ENCODE data around the gene CAST. TPM values are rescaled to one million over a fixed set of nuclear protein-coding genes. Genes with fewer than 3 reads are reported as not detected.

CAST gene, protein sequence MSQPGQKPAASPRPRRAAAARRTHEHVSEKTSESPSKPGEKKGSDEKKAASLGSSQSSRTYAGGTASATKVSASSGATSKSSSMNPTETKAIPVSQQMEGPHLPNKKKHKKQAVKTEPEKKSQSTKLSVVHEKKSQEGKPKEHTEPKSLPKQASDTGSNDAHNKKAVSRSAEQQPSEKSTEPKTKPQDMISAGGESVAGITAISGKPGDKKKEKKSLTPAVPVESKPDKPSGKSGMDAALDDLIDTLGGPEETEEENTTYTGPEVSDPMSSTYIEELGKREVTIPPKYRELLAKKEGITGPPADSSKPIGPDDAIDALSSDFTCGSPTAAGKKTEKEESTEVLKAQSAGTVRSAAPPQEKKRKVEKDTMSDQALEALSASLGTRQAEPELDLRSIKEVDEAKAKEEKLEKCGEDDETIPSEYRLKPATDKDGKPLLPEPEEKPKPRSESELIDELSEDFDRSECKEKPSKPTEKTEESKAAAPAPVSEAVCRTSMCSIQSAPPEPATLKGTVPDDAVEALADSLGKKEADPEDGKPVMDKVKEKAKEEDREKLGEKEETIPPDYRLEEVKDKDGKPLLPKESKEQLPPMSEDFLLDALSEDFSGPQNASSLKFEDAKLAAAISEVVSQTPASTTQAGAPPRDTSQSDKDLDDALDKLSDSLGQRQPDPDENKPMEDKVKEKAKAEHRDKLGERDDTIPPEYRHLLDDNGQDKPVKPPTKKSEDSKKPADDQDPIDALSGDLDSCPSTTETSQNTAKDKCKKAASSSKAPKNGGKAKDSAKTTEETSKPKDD
- 10 to 100 TPM; 33.5 to 36.2 TPM for total RNA-seq
- 35.6 TPM for polyA plus RNA-seq (2013, experiment 1 of 2)
- polyA plus RNA-seq (2013, experiment 2 of 2), result 35.5 TPM
- long read RNA-seq, experiment 1, full-length matches to known transcripts, result 2 of 19 reads
- long read RNA-seq, experiment 1, partial matches to known transcripts, result 9 of 19 reads
- long read RNA-seq, experiment 1, other reads (novel, unspliced or antisense), result 8 of 19 reads
- long read RNA-seq, experiment 2, full-length matches to known transcripts, result 28 of 79 reads
- long read RNA-seq, experiment 2, partial matches to known transcripts, result 9 of 79 reads
- long read RNA-seq, experiment 2, other reads (novel, unspliced or antisense), result 42 of 79 reads
- long read RNA-seq, experiment 3, full-length matches to known transcripts, result 24 of 58 reads
- long read RNA-seq, experiment 3, partial matches to known transcripts, result 12 of 58 reads
- long read RNA-seq, experiment 3, other reads (novel, unspliced or antisense), result 22 of 58 reads
- long read RNA-seq, experiment 4, full-length matches to known transcripts, result 8 of 24 reads
- long read RNA-seq, experiment 4, partial matches to known transcripts, result 10 of 24 reads
- long read RNA-seq, experiment 4, other reads (novel, unspliced or antisense), result 6 of 24 reads

GRCh38 chr5:96661855-96662724 lies at the start of gene CAST:
Gene CAST (plus strand): TSS chr5:96662376. CDS start chr5:96662423, 47 bp downstream.
- peak within 1 kb of the TSS; percentile 82 for H3K4me3 ChIP-seq (ENCODE audit: low read length)
- peak within 1 kb of the TSS; percentile 82 for H3K27ac Mint-ChIP-seq
- H3K9me3 ChIP-seq (ENCODE audit: control insufficient read depth, low read length), result no peaks in the 10 kb centered on the region
- peak; percentile 95 for DNase-seq
- no peaks in the 10 kb centered on the region for H3K36me3 ChIP-seq (ENCODE audit: control insufficient read depth, insufficient read depth, low read length)
- H3K4me3 Mint-ChIP-seq, result peak within 1 kb of the TSS; percentile 79
- peaks cover 79% of the 10 kb centered on the region for H3K27me3 Mint-ChIP-seq (ENCODE audit: insufficient read depth)
- H3K9ac ChIP-seq (ENCODE audit: extremely low read depth, low read length, poor library complexity, severe bottlenecking), result no peak within 1 kb of the TSS
- H3K27ac ChIP-seq (ENCODE audit: low read depth, low read length), result no peak within 1 kb of the TSS
- WGBS, 2 experiments (ENCODE audit: insufficient coverage in 1 of 2, insufficient read length in 1 of 2), result 0 to 2% methylated on average over 9 to 75 of the region's 75 CpGs
- no peaks in the 10 kb centered on the region for H3K36me3 Mint-ChIP-seq (ENCODE audit: low read depth)
- TF ChIP-seq, protein P1, sequence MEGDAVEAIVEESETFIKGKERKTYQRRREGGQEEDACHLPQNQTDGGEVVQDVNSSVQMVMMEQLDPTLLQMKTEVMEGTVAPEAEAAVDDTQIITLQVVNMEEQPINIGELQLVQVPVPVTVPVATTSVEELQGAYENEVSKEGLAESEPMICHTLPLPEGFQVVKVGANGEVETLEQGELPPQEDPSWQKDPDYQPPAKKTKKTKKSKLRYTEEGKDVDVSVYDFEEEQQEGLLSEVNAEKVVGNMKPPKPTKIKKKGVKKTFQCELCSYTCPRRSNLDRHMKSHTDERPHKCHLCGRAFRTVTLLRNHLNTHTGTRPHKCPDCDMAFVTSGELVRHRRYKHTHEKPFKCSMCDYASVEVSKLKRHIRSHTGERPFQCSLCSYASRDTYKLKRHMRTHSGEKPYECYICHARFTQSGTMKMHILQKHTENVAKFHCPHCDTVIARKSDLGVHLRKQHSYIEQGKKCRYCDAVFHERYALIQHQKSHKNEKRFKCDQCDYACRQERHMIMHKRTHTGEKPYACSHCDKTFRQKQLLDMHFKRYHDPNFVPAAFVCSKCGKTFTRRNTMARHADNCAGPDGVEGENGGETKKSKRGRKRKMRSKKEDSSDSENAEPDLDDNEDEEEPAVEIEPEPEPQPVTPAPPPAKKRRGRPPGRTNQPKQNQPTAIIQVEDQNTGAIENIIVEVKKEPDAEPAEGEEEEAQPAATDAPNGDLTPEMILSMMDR (conservative IDR thresholded peaks at IDR 0.05), result no peak
- H3K9me3 Mint-ChIP-seq, result no peaks in the 10 kb centered on the region
- peaks cover 25% of the 10 kb centered on the region for H3K4me1 Mint-ChIP-seq
- peaks cover 4% of the 10 kb centered on the region for H3K4me1 ChIP-seq (ENCODE audit: control insufficient read depth, insufficient read depth, low read length)
- H3K27me3 ChIP-seq (ENCODE audit: control insufficient read depth, insufficient read depth, low read length, poor library complexity, severe bottlenecking), result peaks cover 77% of the 10 kb centered on the region

GRCh38 chr5:96614110-96614691 lies 48.0 kb upstream of the CAST start:
- DNase-seq, result peak; percentile 74
- TF ChIP-seq, protein P1 (conservative IDR thresholded peaks at IDR 0.05), result peak; percentile 80
- Histone ChIP-seq H3K27ac (ENCODE audit: low read depth, low read length) (no peak overlapping the region), H3K36me3 (ENCODE audit: control insufficient read depth, insufficient read depth, low read length) (no peaks in the 10 kb centered on the region), H3K9ac (ENCODE audit: extremely low read depth, low read length, poor library complexity, severe bottlenecking) (no peak overlapping the region), H3K4me1 (ENCODE audit: control insufficient read depth, insufficient read depth, low read length) (no peaks in the 10 kb centered on the region), H3K4me3 (ENCODE audit: low read length) (no peak overlapping the region), H3K9me3 (ENCODE audit: control insufficient read depth, low read length) (peaks cover 17% of the 10 kb centered on the region), H3K27me3 (ENCODE audit: control insufficient read depth, insufficient read depth, low read length, poor library complexity, severe bottlenecking) (peaks cover 16% of the 10 kb centered on the region)
- 46 to 48% methylated on average over 4 to 6 of the region's 6 CpGs for WGBS, 2 experiments (ENCODE audit: insufficient coverage in 1 of 2, insufficient read length in 1 of 2)
- Mint-ChIP-seq H3K36me3 (ENCODE audit: low read depth) (no peaks in the 10 kb centered on the region), H3K27me3 (ENCODE audit: insufficient read depth) (peaks cover 28% of the 10 kb centered on the region), H3K9me3 (peaks cover 24% of the 10 kb centered on the region), H3K4me3 (no peak overlapping the region), H3K27ac (no peak overlapping the region), H3K4me1 (no peaks in the 10 kb centered on the region)
